Natural killer cell (primary cell): ENCODE results near the gene NOL3. TPM values are rescaled to one million over a fixed set of nuclear protein-coding genes. Genes with fewer than 3 reads are reported as not detected.
A peak's percentile ranks its signal among the peaks of the same experiment; 100 is the strongest.

ENCODE experiments used
- ATAC-seq, 3 donors: fragments of 150-1000 bp in 2 of 3; fragments of 200-7000 bp in 1 of 3; cut with Tn5 transposase; 1 replicate in 1 of 3; 2 replicates in 2 of 3; pipeline ENCODE4 v1.10.0; 2021; ENCODE audit warnings: mild to moderate bottlenecking in 2 of 3, moderate library complexity in 2 of 3
- DNase-seq, 2 donors: peaks; one replicate each; pipeline versions ENCODE4 v3.0.0 to v3.0.0-alpha.2; 2013 to 2021; ENCODE audit warnings: mixed read lengths in 1 of 2
- H3K27ac ChIP-seq: one replicate; pipeline ENCODE4 v1.5.1; 2013; ENCODE audit warnings: mild to moderate bottlenecking, low read length
- H3K27me3 ChIP-seq: one replicate; pipeline ENCODE4 v1.6.1; 2013; ENCODE audit warnings: low read length; ENCODE audit not compliant: control insufficient read depth, insufficient read depth
- H3K36me3 ChIP-seq: one replicate; pipeline ENCODE4 v1.6.1; 2013; ENCODE audit warnings: low read length; ENCODE audit not compliant: control insufficient read depth, insufficient read depth
- H3K4me1 ChIP-seq: one replicate; pipeline ENCODE4 v1.6.1; 2013; ENCODE audit warnings: low read length; ENCODE audit not compliant: control insufficient read depth, insufficient read depth
- H3K4me3 ChIP-seq: one replicate; pipeline ENCODE4 v1.5.1; 2013; ENCODE audit warnings: low read length
- H3K9me3 ChIP-seq: one replicate; pipeline ENCODE4 v1.6.1; 2013; ENCODE audit warnings: low read length; ENCODE audit not compliant: control insufficient read depth, insufficient read depth
- H3K27ac Mint-ChIP-seq, 2 donors: one replicate each; pipeline ENCODE4 v1.8.0; 2022; ENCODE audit warnings: mild to moderate bottlenecking in 2 of 2, mixed read lengths in 2 of 2, moderate library complexity in 1 of 2
- H3K27me3 Mint-ChIP-seq, 2 donors: one replicate each; pipeline ENCODE4 v1.8.0; 2022; ENCODE audit warnings: low read depth in 2 of 2, mixed read lengths in 2 of 2
- H3K36me3 Mint-ChIP-seq: one replicate; pipeline ENCODE4 v1.8.0; 2022; ENCODE audit warnings: mixed read lengths
- H3K4me1 Mint-ChIP-seq, 2 donors: one replicate each; pipeline ENCODE4 v1.8.0; 2022; ENCODE audit warnings: mixed read lengths in 2 of 2
- H3K4me3 Mint-ChIP-seq: one replicate; pipeline ENCODE4 v1.8.0; 2022; ENCODE audit warnings: mild to moderate bottlenecking, moderate library complexity, mixed read lengths
- H3K9me3 Mint-ChIP-seq, 2 donors: one replicate each; pipeline ENCODE4 v1.8.0; 2022; ENCODE audit warnings: mixed read lengths in 2 of 2
- CTCF ChIP-seq: fragments of 200-600 bp; IDR thresholded peaks from one replicate; pipeline ENCODE4 v1.8.0; 2022; ENCODE audit warnings: antibody characterized with exemption
- WGBS: methylation state at CpG from one replicate; pipeline ENCODE4 v1.1.7; 2013; ENCODE audit warnings: missing lambda C conversion rate; ENCODE audit not compliant: insufficient coverage; 5-methylcytosine and 5-hydroxymethylcytosine counted together
- intact Hi-C: fragments of 100-400 bp; cut with micrococcal nuclease; formaldehyde crosslinking; loops from one replicate; pipeline ENCODE4 v1.14.2; 2022
- total RNA-seq, 4 donors: library from RNA; stranded (reverse); fragments of 120-200 nt in 1 of 4; gene quantifications; one replicate each; pipeline versions ENCODE4 v1.2.3 to v1.2.4, GENCODE V29; 2013 to 2022

The NOL3 gene
- total RNA-seq, 3 donors from 2014 or later (not counting 1 experiment from before 2014, with no cell fraction given): 0.88 to 1.3 (median 1.3) TPM

DNA sequence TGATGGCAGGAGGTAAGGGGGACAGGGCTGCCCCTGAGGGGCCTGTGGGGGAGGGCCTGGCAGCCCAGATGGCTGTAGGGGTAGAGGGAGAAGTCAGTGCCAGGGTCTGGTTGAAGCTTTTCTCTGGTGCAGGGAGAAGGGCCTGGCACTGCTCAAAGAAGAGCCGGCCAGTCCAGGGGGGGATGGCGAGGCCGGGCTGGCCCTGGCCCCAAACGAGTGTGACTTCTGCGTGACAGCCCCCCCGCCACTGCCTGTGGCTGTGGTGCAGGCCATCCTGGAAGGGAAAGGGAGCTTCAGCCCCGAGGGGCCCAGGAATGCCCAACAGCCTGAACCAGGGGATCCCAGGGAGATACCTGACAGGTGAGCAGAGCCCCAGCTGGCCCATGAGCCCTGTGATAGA, 2.8 kb upstream of the NOL3 start:
- Mint-ChIP-seq H3K27me3 (peaks cover 34 to 58% of the 10 kb centered on the region in 2 donors), H3K9me3 (no peaks in the 10 kb centered on the region), H3K4me1 (peaks cover 17 to 36% of the 10 kb centered on the region in 2 donors), H3K4me3 (no peak overlapping the region), H3K36me3 (no peaks in the 10 kb centered on the region), H3K27ac (no peak overlapping the region)
- no peak for ATAC-seq
- Histone ChIP-seq H3K27me3 (peaks cover 73% of the 10 kb centered on the region), H3K4me1 (peaks cover 46% of the 10 kb centered on the region), H3K9me3 (no peaks in the 10 kb centered on the region), H3K36me3 (no peaks in the 10 kb centered on the region), H3K4me3 (no peak overlapping the region), H3K27ac (no peak overlapping the region)
- DNase-seq: no peak
- intact Hi-C loops: no loop called here
- no peak for TF ChIP-seq CTCF
- WGBS: 87% methylated on average over 7 of the region's 7 CpGs

DNA sequence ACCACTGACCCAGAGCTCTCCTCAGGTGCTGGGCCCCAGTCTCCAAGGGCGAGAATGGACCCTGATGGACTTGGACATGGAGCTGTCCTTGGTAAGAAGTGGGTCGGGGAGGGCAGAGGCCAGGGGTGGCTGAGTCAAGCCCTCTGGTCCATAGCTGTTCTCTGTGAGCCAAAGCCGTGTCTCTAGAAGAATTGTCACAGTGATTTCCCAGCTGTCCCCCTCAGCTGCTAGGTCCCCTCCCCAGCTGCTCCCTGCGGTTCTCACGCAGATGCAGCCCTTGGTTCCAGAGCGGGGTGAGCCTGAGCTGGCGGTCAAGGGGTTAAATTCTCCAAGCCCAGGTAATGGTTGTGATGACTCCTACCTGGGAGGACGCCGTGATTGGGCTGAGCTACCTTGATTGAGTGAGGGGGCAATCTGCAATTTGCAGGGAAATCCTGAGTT, 1.3 kb upstream of the NOL3 start:
- H3K4me3 ChIP-seq: no peak overlapping the region
- no peaks in the 10 kb centered on the region for H3K9me3 ChIP-seq
- WGBS: 61% methylated on average over 9 of the region's 9 CpGs
- ATAC-seq (no peak), DNase-seq (no peak)
- Mint-ChIP-seq H3K9me3 (no peaks in the 10 kb centered on the region), H3K36me3 (no peaks in the 10 kb centered on the region), H3K27ac (no peak overlapping the region), H3K4me3 (no peak overlapping the region), H3K27me3 (peaks cover 34 to 57% of the 10 kb centered on the region in 2 donors), H3K4me1 (peaks cover 28 to 47% of the 10 kb centered on the region in 2 donors)
- intact Hi-C loops: no loop called here
- H3K4me1 ChIP-seq: peaks cover 44% of the 10 kb centered on the region
- H3K36me3 ChIP-seq: no peaks in the 10 kb centered on the region
- no peak overlapping the region for H3K27ac ChIP-seq
- TF ChIP-seq CTCF: no peak
- H3K27me3 ChIP-seq: peaks cover 63% of the 10 kb centered on the region

DNA sequence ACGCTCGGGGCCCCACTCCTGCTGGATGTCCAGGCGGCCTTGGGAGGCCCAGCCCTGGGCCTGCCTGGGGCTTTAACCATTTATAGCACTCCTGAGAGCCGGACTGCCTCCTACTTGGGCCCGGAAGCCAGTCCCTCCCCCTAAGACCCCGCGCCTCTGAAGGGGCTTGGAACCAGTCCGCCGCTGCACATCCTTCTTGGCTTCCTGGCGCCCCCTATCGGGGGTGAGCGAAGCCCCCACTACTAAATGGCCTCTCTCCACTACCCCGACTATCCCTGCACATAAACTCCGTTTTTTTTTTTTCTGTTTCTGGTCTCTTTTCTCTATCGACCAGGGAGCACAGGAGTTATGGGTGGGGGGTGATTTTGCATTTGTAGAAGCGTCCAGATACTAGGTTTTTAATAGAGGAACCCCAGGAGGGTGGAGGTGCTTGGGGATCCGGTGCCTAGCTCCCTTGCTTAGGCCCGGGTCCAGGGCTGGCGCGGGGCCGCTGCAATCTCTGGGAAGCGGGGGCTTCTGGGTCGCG, 633 bp upstream of the NOL3 start:
- Mint-ChIP-seq H3K4me3 (peak overlapping the region; percentile 69), H3K27me3 (peaks cover 34 to 54% of the 10 kb centered on the region in 2 donors), H3K27ac (no peak overlapping the region), H3K36me3 (no peaks in the 10 kb centered on the region), H3K4me1 (peaks cover 31 to 54% of the 10 kb centered on the region in 2 donors), H3K9me3 (no peaks in the 10 kb centered on the region)
- peak; percentile 49 for TF ChIP-seq CTCF
- Histone ChIP-seq H3K27ac (no peak overlapping the region), H3K27me3 (peaks cover 60% of the 10 kb centered on the region), H3K4me1 (peaks cover 46% of the 10 kb centered on the region), H3K9me3 (no peaks in the 10 kb centered on the region), H3K4me3 (no peak overlapping the region), H3K36me3 (no peaks in the 10 kb centered on the region)
- ATAC-seq (no peak), DNase-seq (peak in 1 of 2 donors; percentile 65)
- 8% methylated on average over 24 of the region's 24 CpGs for WGBS
- intact Hi-C loops: no loop called here
